ENCODE results near the gene ZBTB33.

Gene ZBTB33

GRCh38 chrX:120250522-120251271 is at the start of gene ZBTB33:
ZBTB33 (plus strand) TSS chrX:120250812; CDS start chrX:120253416, 2,604 bp downstream.
- peak; percentile 77 for DNase-seq

GRCh38 chrX:120200851-120201250 is 49.8 kb upstream of the ZBTB33 start:
- no peak for DNase-seq

GRCh38 chrX:120205816-120206753 is 44.5 kb upstream of the ZBTB33 start:
- no peak for DNase-seq

- no peak for DNase-seq
Measured at GRCh38 chrX:120207009-120207605, 43.5 kb upstream of the ZBTB33 start.

GRCh38 chrX:120213438-120214265 is 37.0 kb upstream of the ZBTB33 start:
- DNase-seq = peak; percentile 10

- no peak for DNase-seq
Measured at GRCh38 chrX:120223374-120223773, 27.2 kb upstream of the ZBTB33 start.

- no peak for DNase-seq
Measured at GRCh38 chrX:120224388-120224787, 26.2 kb upstream of the ZBTB33 start.

GRCh38 chrX:120228187-120228908 is 22.3 kb upstream of the ZBTB33 start:
- no peak for DNase-seq

GRCh38 chrX:120235284-120235683 is 15.3 kb upstream of the ZBTB33 start:
- DNase-seq = no peak

- DNase-seq = no peak
Measured at GRCh38 chrX:120236687-120237479, 13.7 kb upstream of the ZBTB33 start.

- no peak for DNase-seq
Measured at GRCh38 chrX:120238933-120239332, 11.7 kb upstream of the ZBTB33 start.

GRCh38 chrX:120242813-120243212 is 7.8 kb upstream of the ZBTB33 start:
- no peak for DNase-seq

- no peak for DNase-seq
Measured at GRCh38 chrX:120244395-120244734, 6.2 kb upstream of the ZBTB33 start.

GRCh38 chrX:120244735-120245498 is 5.7 kb upstream of the ZBTB33 start:
- peak; percentile 43 for DNase-seq

- peak; percentile 1 for DNase-seq
Measured at GRCh38 chrX:120251471-120252011, 929 bp downstream of the ZBTB33 start.

GRCh38 chrX:120253784-120254183 is 3.2 kb downstream of the ZBTB33 start:
- DNase-seq = no peak

GRCh38 chrX:120260369-120260768 is 9.8 kb downstream of the ZBTB33 start:
- DNase-seq = no peak

- DNase-seq = no peak
Measured at GRCh38 chrX:120262859-120263708, 12.5 kb downstream of the ZBTB33 start.

- DNase-seq = no peak
Measured at GRCh38 chrX:120264341-120264740, 13.7 kb downstream of the ZBTB33 start.

Measured in activated effector memory CD4-positive, alpha-beta T cell treated with Interleukin-2 at 50 U/mL for 16 hours (primary cell).